Nephron progenitor cell (in vitro differentiated cells): ENCODE data around the gene LTBP1.

Experiments
- DNase-seq: peaks from one replicate; pipeline ENCODE4 v3.0.0; 2021
- H3K27ac Mint-ChIP-seq: 2 replicates; pipeline ENCODE4 v1.8.0; 2021; ENCODE audit warnings: mild to moderate bottlenecking, moderate library complexity, mixed read lengths
- H3K27me3 Mint-ChIP-seq: 2 replicates; pipeline ENCODE4 v1.8.0; 2021; ENCODE audit warnings: mild to moderate bottlenecking, low read depth, mixed read lengths; ENCODE audit not compliant: poor library complexity
- H3K36me3 Mint-ChIP-seq: 2 replicates; pipeline ENCODE4 v1.8.0; 2021; ENCODE audit warnings: low read depth, mixed read lengths
- H3K4me1 Mint-ChIP-seq: 2 replicates; pipeline ENCODE4 v1.8.0; 2021; ENCODE audit warnings: mixed read lengths
- H3K4me3 Mint-ChIP-seq: 2 replicates; pipeline ENCODE4 v1.8.0; 2021; ENCODE audit warnings: mild to moderate bottlenecking, moderate library complexity, mixed read lengths
- H3K9me3 Mint-ChIP-seq: 2 replicates; pipeline ENCODE4 v1.8.0; 2021; ENCODE audit warnings: mild to moderate bottlenecking, moderate library complexity, mixed read lengths
- TF ChIP-seq, protein P1 (sequence below): fragments of 200-600 bp; sonication (generic); IDR thresholded peaks from 2 replicates; pipeline ENCODE4 v1.5.0; 2021; ENCODE audit warnings: antibody characterized with exemption

Gene LTBP1

DNA sequence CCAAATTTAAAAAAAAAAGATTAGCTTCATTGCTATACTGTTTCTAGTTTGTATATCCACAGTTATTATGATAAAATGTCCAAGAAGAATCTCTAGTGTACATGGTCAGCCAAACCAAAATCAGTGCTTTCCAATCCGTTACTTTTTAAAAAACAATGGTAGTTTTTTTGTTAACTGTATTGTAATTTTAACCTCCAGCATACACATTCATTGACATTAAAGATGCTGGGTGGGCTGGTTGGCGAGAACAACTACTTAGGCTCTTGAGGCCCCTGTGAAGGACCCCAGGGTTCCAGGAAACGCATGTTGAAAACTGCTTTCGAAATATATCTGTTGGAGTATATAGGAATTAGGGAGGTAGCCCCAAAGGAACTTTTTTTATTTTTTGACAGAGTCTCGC, 422.4 kb downstream of the LTBP1 start:
- TF ChIP-seq, protein P1, sequence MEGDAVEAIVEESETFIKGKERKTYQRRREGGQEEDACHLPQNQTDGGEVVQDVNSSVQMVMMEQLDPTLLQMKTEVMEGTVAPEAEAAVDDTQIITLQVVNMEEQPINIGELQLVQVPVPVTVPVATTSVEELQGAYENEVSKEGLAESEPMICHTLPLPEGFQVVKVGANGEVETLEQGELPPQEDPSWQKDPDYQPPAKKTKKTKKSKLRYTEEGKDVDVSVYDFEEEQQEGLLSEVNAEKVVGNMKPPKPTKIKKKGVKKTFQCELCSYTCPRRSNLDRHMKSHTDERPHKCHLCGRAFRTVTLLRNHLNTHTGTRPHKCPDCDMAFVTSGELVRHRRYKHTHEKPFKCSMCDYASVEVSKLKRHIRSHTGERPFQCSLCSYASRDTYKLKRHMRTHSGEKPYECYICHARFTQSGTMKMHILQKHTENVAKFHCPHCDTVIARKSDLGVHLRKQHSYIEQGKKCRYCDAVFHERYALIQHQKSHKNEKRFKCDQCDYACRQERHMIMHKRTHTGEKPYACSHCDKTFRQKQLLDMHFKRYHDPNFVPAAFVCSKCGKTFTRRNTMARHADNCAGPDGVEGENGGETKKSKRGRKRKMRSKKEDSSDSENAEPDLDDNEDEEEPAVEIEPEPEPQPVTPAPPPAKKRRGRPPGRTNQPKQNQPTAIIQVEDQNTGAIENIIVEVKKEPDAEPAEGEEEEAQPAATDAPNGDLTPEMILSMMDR = no peak
- peaks cover 25% of the 10 kb centered on the region for H3K36me3 Mint-ChIP-seq
- H3K27ac Mint-ChIP-seq = no peak overlapping the region
- no peaks in the 10 kb centered on the region for H3K9me3 Mint-ChIP-seq
- DNase-seq = no peak
- H3K4me1 Mint-ChIP-seq = no peaks in the 10 kb centered on the region
- no peak overlapping the region for H3K4me3 Mint-ChIP-seq
- no peaks in the 10 kb centered on the region for H3K27me3 Mint-ChIP-seq

- H3K9me3 Mint-ChIP-seq = no peaks in the 10 kb centered on the region
- H3K4me1 Mint-ChIP-seq = no peaks in the 10 kb centered on the region
- no peak overlapping the region for H3K4me3 Mint-ChIP-seq
- TF ChIP-seq, protein P1 = no peak
- DNase-seq = no peak
- H3K27me3 Mint-ChIP-seq = no peaks in the 10 kb centered on the region
- peaks cover 10% of the 10 kb centered on the region for H3K36me3 Mint-ChIP-seq
- no peak overlapping the region for H3K27ac Mint-ChIP-seq
Measured at GRCh38 chr2:33370636-33371265, 424.0 kb downstream of the LTBP1 start.

GRCh38 chr2:33371304-33372090, 424.7 kb downstream of the LTBP1 start:
- Mint-ChIP-seq H3K36me3 (peaks cover 13% of the 10 kb centered on the region), H3K4me1 (no peaks in the 10 kb centered on the region), H3K4me3 (no peak overlapping the region), H3K9me3 (no peaks in the 10 kb centered on the region), H3K27me3 (no peaks in the 10 kb centered on the region), H3K27ac (no peak overlapping the region)
- DNase-seq = no peak
- TF ChIP-seq, protein P1 = no peak

DNA sequence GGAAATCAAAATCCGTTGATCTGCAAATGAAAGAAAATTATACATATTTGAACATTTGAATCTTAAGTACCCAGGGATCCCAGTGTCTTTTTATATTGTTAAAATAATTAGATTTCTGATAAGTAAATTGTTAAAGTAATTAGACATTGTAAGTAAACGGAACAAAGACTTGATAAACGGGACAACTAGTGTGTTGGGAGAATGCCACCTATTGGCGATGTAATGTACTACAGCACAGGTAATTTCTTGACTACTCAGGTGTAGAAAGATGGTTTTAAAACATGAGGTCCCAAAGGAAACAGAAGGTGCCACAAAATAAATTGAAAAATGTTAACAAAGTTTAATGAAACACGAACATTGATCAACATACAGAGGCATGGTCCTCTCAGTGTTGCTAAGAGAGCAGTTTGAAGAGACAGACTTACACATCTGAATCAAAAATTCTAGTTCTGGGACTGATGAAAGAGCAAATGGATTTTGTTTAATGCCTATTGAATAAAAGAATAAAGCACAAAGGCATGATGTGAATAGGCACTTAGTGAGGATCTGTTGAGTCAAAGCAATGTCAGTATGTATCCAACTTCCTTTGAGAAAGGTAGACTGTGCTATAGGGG, 426.3 kb downstream of the LTBP1 start:
- Mint-ChIP-seq H3K27ac (no peak overlapping the region), H3K4me1 (no peaks in the 10 kb centered on the region), H3K9me3 (no peaks in the 10 kb centered on the region), H3K4me3 (no peak overlapping the region), H3K27me3 (no peaks in the 10 kb centered on the region), H3K36me3 (peaks cover 16% of the 10 kb centered on the region)
- peak; percentile 11 for DNase-seq
- TF ChIP-seq, protein P1 = peak; percentile 77

DNA sequence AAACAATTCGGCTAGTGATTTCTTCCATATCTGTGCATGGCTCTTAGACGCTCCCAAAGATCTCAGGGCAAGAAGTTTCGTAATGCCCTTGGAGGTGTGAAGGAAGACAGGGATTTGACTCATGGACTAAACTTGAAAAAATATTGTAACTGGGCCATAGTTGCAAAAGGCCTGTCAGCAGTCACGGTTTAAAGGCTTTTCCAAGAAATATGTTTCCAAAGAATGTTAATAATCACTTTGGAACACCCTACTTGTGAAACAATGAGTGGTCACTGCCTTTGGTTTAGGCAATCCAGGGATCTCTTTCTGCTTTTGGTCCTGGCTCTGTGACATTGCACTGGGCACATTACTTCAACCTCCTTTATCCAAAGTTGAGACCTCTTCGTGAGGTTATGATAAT, 427.2 kb downstream of the LTBP1 start:
- peaks cover 21% of the 10 kb centered on the region for H3K36me3 Mint-ChIP-seq
- no peaks in the 10 kb centered on the region for H3K27me3 Mint-ChIP-seq
- no peak overlapping the region for H3K27ac Mint-ChIP-seq

More for the DNA sequence above, 427.2 kb downstream of the LTBP1 start:
- no peak for DNase-seq
- no peaks in the 10 kb centered on the region for H3K9me3 Mint-ChIP-seq
- no peak overlapping the region for H3K4me3 Mint-ChIP-seq
- H3K4me1 Mint-ChIP-seq = no peaks in the 10 kb centered on the region
- TF ChIP-seq, protein P1 = no peak
